SK-N-SH treated with all-trans-retinoic acid at 6 μM for 48 hours (cell line): ENCODE results near the gene AGT.

Experiments
- ARNTL ChIP-seq: fragments of 450-650 bp; formaldehyde crosslinking; IDR thresholded peaks from 2 replicates; pipeline ENCODE4 v1.5.0; 2020; ENCODE audit warnings: low read depth, mild to moderate bottlenecking, moderate library complexity, borderline replicate concordance
- CSDC2 ChIP-seq: fragments of 250-450 bp; sonication (Bioruptor Pico); IDR thresholded peaks from 2 replicates; pipeline ENCODE4 v1.5.0; 2020; ENCODE audit warnings: mild to moderate bottlenecking, moderate library complexity
- CSRNP3 ChIP-seq: fragments of 250-450 bp; sonication (Bioruptor Pico); IDR thresholded peaks from 2 replicates; pipeline ENCODE4 v1.5.1; 2021; ENCODE audit warnings: mild to moderate bottlenecking, moderate library complexity
- ZFP30 ChIP-seq: fragments of 450-650 bp; formaldehyde crosslinking; IDR thresholded peaks from 2 replicates; pipeline ENCODE4 v1.5.0; 2022; ENCODE audit warnings: mild to moderate bottlenecking, moderate library complexity

DNA sequence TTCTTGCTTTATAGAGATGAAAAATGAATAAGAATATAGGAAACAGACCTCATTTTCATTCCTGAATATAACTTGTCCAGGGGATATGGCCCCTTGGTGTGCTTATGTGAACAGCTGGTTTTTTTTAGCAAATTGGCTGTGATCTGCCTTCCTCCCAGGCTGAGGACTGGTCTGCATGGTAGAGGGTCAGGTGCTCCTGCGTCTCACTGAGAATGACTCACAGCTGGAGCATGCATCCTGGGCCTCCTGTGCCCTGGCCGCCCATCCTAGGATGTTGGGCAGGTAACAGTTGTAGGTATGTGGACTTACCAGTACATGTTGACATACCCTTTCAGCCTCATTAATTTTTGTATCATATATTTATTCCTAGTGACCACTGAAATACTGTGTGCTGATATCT, 29.8 kb downstream of the AGT start:
- no peak for TF ChIP-seq CSRNP3 (CRISPR knock-in tag)
- TF ChIP-seq ARNTL, result no peak
- no peak for TF ChIP-seq CSDC2 (CRISPR knock-in tag)
- no peak for TF ChIP-seq ZFP30 (CRISPR knock-in tag)
